Spleen (tissue), 7 donors: ENCODE results near the gene PTPRG.

ENCODE experiments used
- CTCF ChIP-seq, 11 experiments: fragments of 200-600 bp in 7 of 11; fragments of 450-650 bp in 4 of 11; sonication (generic) in 4 of 11; IDR thresholded peaks in 8 of 11; conservative IDR thresholded peaks in 3 of 11; 1 replicate in 7 of 11; 2 replicates in 4 of 11; pipeline versions ENCODE4 v1.4.0 to v1.8.0; 2016 to 2021; ENCODE audit warnings: antibody characterized with exemption in 11 of 11, inconsistent platforms in 4 of 11, mild to moderate bottlenecking in 1 of 11
- POLR2A ChIP-seq, 3 donors: fragments of 450-650 bp; IDR thresholded peaks; one replicate each; pipeline ENCODE4 v1.5.1; 2017; ENCODE audit warnings: antibody characterized with exemption in 3 of 3, mild to moderate bottlenecking in 1 of 3
- POLR2AphosphoS5 ChIP-seq, 3 donors: sonication (generic); formaldehyde crosslinking; IDR thresholded peaks; one replicate each; pipeline ENCODE4 v1.5.1; 2017; ENCODE audit warnings: antibody characterized with exemption in 3 of 3
- donor health status: DM: no; HTN: no; CAD: no; lungs with moderate emphysema.
- donor health status: DM: no; HTN: no; CAD: no.
- donor health status: DM: no; HTN: no; CAD: no.

DNA sequence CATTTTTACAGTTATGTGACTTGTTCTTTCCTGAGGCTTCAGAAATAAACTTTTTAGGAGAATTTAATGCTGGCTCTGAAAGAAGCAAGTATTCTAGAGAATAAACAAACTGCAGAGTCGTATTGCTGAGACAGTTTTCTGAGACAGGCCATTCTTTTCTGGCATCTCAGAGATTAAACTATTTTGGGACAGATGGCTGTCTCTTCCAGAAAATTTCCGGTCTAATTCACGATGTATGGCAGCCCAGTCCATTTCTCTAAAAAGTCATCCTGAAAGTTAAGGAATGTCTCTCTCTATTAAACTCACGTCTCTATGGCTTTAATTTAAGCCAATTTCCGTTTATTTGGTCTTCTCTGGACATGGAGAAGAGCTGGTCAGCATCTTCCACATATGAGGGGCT, 603.4 kb downstream of the PTPRG start:
- no peak for TF ChIP-seq POLR2AphosphoS5 (IDR thresholded peaks at IDR 0.05)
- TF ChIP-seq POLR2A (IDR thresholded peaks at IDR 0.05): no peak
- TF ChIP-seq CTCF (IDR thresholded peaks at IDR 0.05 in 8 of 11, conservative IDR thresholded peaks at IDR 0.05 in 3 of 11): no peak
